SJSA1 (cell line): ENCODE results near the gene PRKAB1. TPM values are rescaled to one million over a fixed set of nuclear protein-coding genes. Genes with fewer than 3 reads are reported as not detected.
"Not testable (repeated sequence)": the region's sequence is repeated elsewhere in the genome, so short reads cannot be mapped to it uniquely, and the experiment has no call there.

ENCODE experiments used
- DNase-seq, 2 experiments: peaks; one replicate each; pipeline ENCODE4 v3.0.0-alpha.2; 2015 to 2020; ENCODE audit warnings: low spot score in 2 of 2, low read depth in 1 of 2
- H3K27ac ChIP-seq: fragments of 250-450 bp; sonication (Bioruptor Pico); 2 replicates; pipeline ENCODE4 v1.5.1; 2020; ENCODE audit warnings: mild to moderate bottlenecking, moderate library complexity
- H3K27me3 ChIP-seq: fragments of 250-450 bp; sonication (Bioruptor Pico); replicated peaks from 2 replicates; pipeline ENCODE4 v1.5.1; 2020; ENCODE audit warnings: mild to moderate bottlenecking, moderate library complexity
- H3K36me3 ChIP-seq: fragments of 250-450 bp; sonication (Bioruptor Pico); 2 replicates; pipeline ENCODE4 v1.5.1; 2020; ENCODE audit warnings: mild to moderate bottlenecking
- H3K4me1 ChIP-seq: fragments of 250-450 bp; sonication (Bioruptor Pico); replicated peaks from 2 replicates; pipeline ENCODE4 v1.6.1; 2021; ENCODE audit warnings: mild to moderate bottlenecking
- H3K4me3 ChIP-seq: fragments of 250-450 bp; sonication (Bioruptor Pico); 2 replicates; pipeline ENCODE4 v1.5.1; 2020; ENCODE audit warnings: mild to moderate bottlenecking
- H3K9me3 ChIP-seq: fragments of 250-450 bp; sonication (Bioruptor Pico); replicated peaks from 2 replicates; pipeline ENCODE4 v1.5.1; 2020; ENCODE audit warnings: mild to moderate bottlenecking
- total RNA-seq: library from RNA; depleted of rRNA; stranded (reverse); fragments of >200 nt; shearing (Covaris generic); gene quantifications from 2 replicates; pipeline ENCODE4 v1.2.3, GENCODE V29; 2014

Gene PRKAB1
- total RNA-seq, 1 experiment from 2014 or later: 9.3 TPM

- no peak for DNase-seq
- Histone ChIP-seq H3K4me1 (no peaks in the 10 kb centered on the region), H3K36me3 (no peaks in the 10 kb centered on the region), H3K4me3 (no peak overlapping the region), H3K9me3 (no peaks in the 10 kb centered on the region), H3K27me3 (no peaks in the 10 kb centered on the region), H3K27ac (no peak overlapping the region)
Measured at GRCh38 chr12:119645535-119646059, 22.3 kb upstream of the PRKAB1 start.

DNA sequence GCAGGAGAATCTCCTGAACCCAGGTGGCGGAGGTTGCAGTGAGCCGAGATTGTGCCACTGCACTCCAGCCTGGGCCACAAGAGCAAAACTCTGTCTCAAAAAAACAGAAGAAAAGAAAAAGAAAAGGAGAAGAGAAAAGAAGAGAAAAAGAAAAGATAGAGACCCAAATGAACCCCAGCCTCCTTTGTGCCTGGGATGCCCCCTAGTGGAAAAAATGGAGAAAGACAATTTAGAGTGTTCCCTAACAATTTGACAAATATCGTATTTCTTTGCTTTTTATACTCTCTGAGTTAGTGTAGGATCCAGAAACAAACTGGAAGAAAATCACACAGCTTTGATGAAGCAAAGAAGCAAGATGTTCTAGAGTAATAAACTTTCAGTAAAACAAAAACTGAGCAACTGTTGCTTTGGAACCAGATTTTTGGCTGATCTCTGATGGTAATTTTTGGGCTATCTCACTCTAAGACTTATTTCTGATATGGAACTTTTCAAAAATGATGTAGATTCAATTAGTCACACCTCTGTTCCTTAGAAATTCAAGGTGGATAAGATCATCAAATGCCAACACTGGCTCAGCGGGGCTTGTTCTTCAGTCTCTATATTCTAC lies 18.6 kb upstream of the PRKAB1 start:
- no peaks in the 10 kb centered on the region for H3K9me3 ChIP-seq
- peaks cover 4% of the 10 kb centered on the region; the same call in 1 of the 2 replicates for H3K27me3 ChIP-seq
- DNase-seq: no peak

DNA sequence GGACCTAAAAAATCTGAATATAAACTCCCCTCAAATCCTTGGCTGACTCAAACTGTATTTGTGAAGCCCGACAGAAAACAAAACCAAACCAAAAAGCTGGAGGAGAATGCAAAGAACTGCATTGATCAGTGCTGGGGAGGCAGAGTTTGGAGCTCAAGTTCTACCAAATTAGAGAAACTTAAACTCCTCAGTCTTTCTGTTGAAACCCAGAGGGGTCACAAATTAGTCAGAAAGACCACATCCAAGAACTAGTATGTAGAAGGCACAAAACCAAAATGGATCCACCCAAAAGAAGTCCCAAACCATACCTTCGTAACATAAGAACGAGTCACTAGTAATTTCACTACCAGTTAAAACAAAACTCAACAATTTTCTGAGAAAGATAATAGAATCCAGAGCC lies 15.3 kb upstream of the PRKAB1 start:
- Histone ChIP-seq H3K27me3 (peaks cover 4% of the 10 kb centered on the region; the same call in 1 of the 2 replicates), H3K9me3 (no peaks in the 10 kb centered on the region), H3K4me1 (no peaks in the 10 kb centered on the region), H3K36me3 (no peaks in the 10 kb centered on the region), H3K4me3 (no peak overlapping the region), H3K27ac (no peak overlapping the region)
- no peak for DNase-seq

More for the DNA sequence above, 18.6 kb upstream of the PRKAB1 start:
- no peaks in the 10 kb centered on the region for H3K4me1 ChIP-seq
- H3K36me3 ChIP-seq: no peaks in the 10 kb centered on the region
- H3K27ac ChIP-seq: no peak overlapping the region
- H3K4me3 ChIP-seq: no peak overlapping the region

- H3K27me3 ChIP-seq, H3K36me3 ChIP-seq, H3K27ac ChIP-seq, H3K9me3 ChIP-seq, DNase-seq, H3K4me1 ChIP-seq, H3K4me3 ChIP-seq: not testable (repeated sequence)
Measured at GRCh38 chr12:119657001-119657400, 10.9 kb upstream of the PRKAB1 start.

- H3K4me3 ChIP-seq, H3K9me3 ChIP-seq, H3K36me3 ChIP-seq, H3K4me1 ChIP-seq, H3K27ac ChIP-seq, DNase-seq, H3K27me3 ChIP-seq: not testable (repeated sequence)
Measured at GRCh38 chr12:119658166-119658565, 9.8 kb upstream of the PRKAB1 start.

- Histone ChIP-seq H3K4me1 (no peaks in the 10 kb centered on the region), H3K9me3 (no peaks in the 10 kb centered on the region), H3K4me3 (no peak overlapping the region), H3K36me3 (no peaks in the 10 kb centered on the region), H3K27me3 (0 out of 2 replicates have a peak, but pooled peaks cover 7% of the 10 kb centered on the region), H3K27ac (no peak overlapping the region)
- no peak for DNase-seq
Measured at GRCh38 chr12:119659289-119659897, 8.5 kb upstream of the PRKAB1 start.

DNA sequence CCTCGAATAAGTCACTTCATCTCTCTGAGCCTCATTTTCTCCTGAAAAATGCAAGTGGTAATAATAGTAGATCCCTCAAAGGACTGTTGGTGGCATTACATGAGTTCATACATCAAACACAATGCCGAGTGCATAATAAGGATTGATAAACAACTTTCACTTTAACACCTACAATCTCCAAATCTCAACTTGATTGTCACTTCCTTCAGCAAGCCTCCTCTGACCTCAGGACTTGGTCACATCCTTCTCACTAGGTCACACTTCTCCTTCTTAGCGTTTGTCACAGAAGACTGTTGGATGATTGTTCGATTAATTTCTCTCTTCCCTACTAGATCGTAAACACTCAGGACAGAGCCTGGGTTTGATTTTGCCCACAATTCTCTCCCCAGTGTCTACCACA lies 7.9 kb upstream of the PRKAB1 start:
- no peak overlapping the region for H3K4me3 ChIP-seq
- H3K9me3 ChIP-seq: no peaks in the 10 kb centered on the region
- no peaks in the 10 kb centered on the region for H3K36me3 ChIP-seq
- no peaks in the 10 kb centered on the region for H3K4me1 ChIP-seq
- no peak for DNase-seq
- no peak overlapping the region for H3K27ac ChIP-seq
- 0 out of 2 replicates have a peak, but pooled peaks cover 7% of the 10 kb centered on the region for H3K27me3 ChIP-seq

- Histone ChIP-seq H3K4me3 (no peak overlapping the region), H3K36me3 (no peaks in the 10 kb centered on the region), H3K27me3 (peaks cover 7% of the 10 kb centered on the region; the same call in 1 of the 2 replicates), H3K4me1 (no peaks in the 10 kb centered on the region; the same call in 1 of the 2 replicates), H3K9me3 (no peaks in the 10 kb centered on the region), H3K27ac (no peak overlapping the region)
- DNase-seq: no peak
Measured at GRCh38 chr12:119661882-119662281, 6.1 kb upstream of the PRKAB1 start.

DNA sequence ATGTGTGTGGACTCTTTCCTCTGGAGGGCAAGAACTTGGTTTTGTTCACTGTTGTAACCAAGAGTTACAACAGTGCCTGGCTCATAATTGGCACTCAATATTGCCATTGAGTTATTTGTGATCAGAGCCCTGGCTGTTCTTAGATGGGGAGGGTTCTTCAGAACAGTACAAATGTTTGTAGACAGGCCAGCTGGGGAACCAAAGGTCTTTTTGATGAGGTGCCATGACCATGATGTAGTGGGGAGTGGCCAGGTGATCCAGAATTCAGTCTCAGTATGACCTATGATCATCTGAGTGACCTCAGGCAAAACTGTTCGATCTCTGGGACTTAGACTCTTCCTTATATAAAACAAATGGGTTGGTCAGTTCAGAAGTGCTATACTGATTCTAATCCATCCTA lies 3.3 kb upstream of the PRKAB1 start:
- Histone ChIP-seq H3K27ac (no peak overlapping the region), H3K4me1 (peaks cover 4% of the 10 kb centered on the region; the same call in 1 of the 2 replicates), H3K36me3 (no peaks in the 10 kb centered on the region), H3K27me3 (peaks cover 7% of the 10 kb centered on the region; the same call in 1 of the 2 replicates), H3K9me3 (no peaks in the 10 kb centered on the region), H3K4me3 (no peak overlapping the region)
- no peak for DNase-seq

- DNase-seq: no peak
- Histone ChIP-seq H3K9me3 (no peaks in the 10 kb centered on the region), H3K27me3 (peaks cover under 1% of the 10 kb centered on the region; the same call in 1 of the 2 replicates), H3K27ac (no peak overlapping the region), H3K4me1 (peaks cover 4% of the 10 kb centered on the region; the same call in 1 of the 2 replicates), H3K36me3 (peaks cover 6% of the 10 kb centered on the region; the same call in 1 of the 2 replicates), H3K4me3 (no peak overlapping the region)
Measured at GRCh38 chr12:119665164-119665929, 2.6 kb upstream of the PRKAB1 start.

- H3K27me3 ChIP-seq: no peaks in the 10 kb centered on the region; the same call in 1 of the 2 replicates
- no peak for DNase-seq
- H3K36me3 ChIP-seq: peaks cover 16% of the 10 kb centered on the region
- no peak overlapping the region for H3K27ac ChIP-seq
- H3K9me3 ChIP-seq: no peaks in the 10 kb centered on the region
- peaks cover 4% of the 10 kb centered on the region; the same call in 1 of the 2 replicates for H3K4me1 ChIP-seq
- H3K4me3 ChIP-seq: no peak overlapping the region
Measured at GRCh38 chr12:119666226-119666795, 1.6 kb upstream of the PRKAB1 start.

- H3K4me1 ChIP-seq: peaks cover 4% of the 10 kb centered on the region; the same call in 1 of the 2 replicates
- peaks cover 23% of the 10 kb centered on the region for H3K36me3 ChIP-seq
- H3K9me3 ChIP-seq: no peaks in the 10 kb centered on the region
- no peaks in the 10 kb centered on the region; the same call in 1 of the 2 replicates for H3K27me3 ChIP-seq
- DNase-seq: no peak
- H3K4me3 ChIP-seq: peak overlapping the region; percentile 77
- H3K27ac ChIP-seq: no peak overlapping the region
Measured at GRCh38 chr12:119666900-119667576, 895 bp upstream of the PRKAB1 start.

- Histone ChIP-seq H3K4me3 (peak overlapping the region; percentile 77), H3K4me1 (peaks cover 4% of the 10 kb centered on the region; the same call in 1 of the 2 replicates), H3K27me3 (no peaks in the 10 kb centered on the region; the same call in 1 of the 2 replicates), H3K9me3 (no peaks in the 10 kb centered on the region), H3K36me3 (peaks cover 37% of the 10 kb centered on the region), H3K27ac (peak overlapping the region; percentile 41; the same call in 1 of the 2 replicates)
- no peak for DNase-seq
Measured at GRCh38 chr12:119668324-119668841, 450 bp downstream of the PRKAB1 start.
